ENCODE results near the gene CCDC88C. TPM values are rescaled to one million over a fixed set of nuclear protein-coding genes. Genes with fewer than 3 reads are reported as not detected.

The CCDC88C gene
- polyA plus RNA-seq, 1 donor (not counting 4 experiments of a cell fraction or from before 2014, with no cell fraction given) = 2.4 TPM

DNA sequence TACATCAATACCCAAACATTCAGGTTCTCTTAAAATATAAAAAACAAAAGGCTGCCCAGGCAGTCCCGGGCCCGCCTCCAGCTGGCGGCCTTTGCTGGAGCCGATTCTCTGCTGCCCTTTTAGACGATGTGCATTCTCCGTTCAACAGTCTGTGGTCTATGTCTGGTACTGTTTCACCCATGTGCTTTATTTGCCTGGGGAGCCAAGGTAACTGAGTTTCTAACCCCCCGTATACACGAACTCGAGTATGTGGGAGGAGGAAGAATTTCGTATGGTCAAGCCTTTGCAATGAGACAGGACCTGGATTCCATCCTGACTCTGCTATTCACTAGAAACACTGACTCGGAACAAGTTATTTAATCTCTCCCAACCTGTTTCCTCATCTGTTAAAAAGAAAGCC lies 119.0 kb downstream of the CCDC88C start:
- Histone ChIP-seq H3K27me3 (ENCODE audit: control insufficient read depth, extremely low read depth, insufficient read depth, low read length) (no peaks in the 10 kb centered on the region), H3K27ac (ENCODE audit: control insufficient read depth, insufficient read depth, low read length) (no peak overlapping the region), H3K9ac (ENCODE audit: control insufficient read depth, extremely low read depth, insufficient read depth, low read length) (no peak overlapping the region), H3K4me1 (ENCODE audit: control insufficient read depth, extremely low read depth, insufficient read depth, low read length) (no peaks in the 10 kb centered on the region), H2AFZ (ENCODE audit: control insufficient read depth, low read length) (no peak overlapping the region), H3K4me2 (ENCODE audit: control insufficient read depth, extremely low read depth, insufficient read depth, low read depth, low read length) (no peak overlapping the region), H3K79me2 (ENCODE audit: control insufficient read depth, insufficient read depth, low read length) (no peaks in the 10 kb centered on the region), H3K36me3 (ENCODE audit: control insufficient read depth in 2 of 2, extremely low read depth in 1 of 2, insufficient read depth in 2 of 2, low read length in 2 of 2) (peaks cover 0 to 3% of the 10 kb centered on the region in 2 experiments), H3K4me3 (ENCODE audit: control insufficient read depth in 2 of 3, extremely low read depth in 1 of 3, insufficient read depth in 2 of 3, low read depth in 1 of 3, low read length in 3 of 3) (no peak overlapping the region), H4K20me1 (ENCODE audit: control insufficient read depth, extremely low read depth, insufficient read depth, low read length) (no peaks in the 10 kb centered on the region), H3K9me1 (ENCODE audit: control insufficient read depth, extremely low read depth, insufficient read depth, low read length) (no peaks in the 10 kb centered on the region), H3K9me3 (ENCODE audit: control insufficient read depth, low read depth, low read length) (no peaks in the 10 kb centered on the region)
- no peak for TF ChIP-seq EZH2 (IDR thresholded peaks at IDR 0.05; ENCODE audit: low read length)
- dilution Hi-C loops (cut with MboI; ENCODE audit: extremely low pct_ligation_motif_present, low sequenced_read_pairs) = loop anchor here (25.0 kb wide), 2 partner anchors 136 to 386 kb away; no protein-coding TSS in a partner anchor
- FAIRE-seq (no peak), DNase-seq (ENCODE audit: low read depth, low spot score) (no peak)

DNA sequence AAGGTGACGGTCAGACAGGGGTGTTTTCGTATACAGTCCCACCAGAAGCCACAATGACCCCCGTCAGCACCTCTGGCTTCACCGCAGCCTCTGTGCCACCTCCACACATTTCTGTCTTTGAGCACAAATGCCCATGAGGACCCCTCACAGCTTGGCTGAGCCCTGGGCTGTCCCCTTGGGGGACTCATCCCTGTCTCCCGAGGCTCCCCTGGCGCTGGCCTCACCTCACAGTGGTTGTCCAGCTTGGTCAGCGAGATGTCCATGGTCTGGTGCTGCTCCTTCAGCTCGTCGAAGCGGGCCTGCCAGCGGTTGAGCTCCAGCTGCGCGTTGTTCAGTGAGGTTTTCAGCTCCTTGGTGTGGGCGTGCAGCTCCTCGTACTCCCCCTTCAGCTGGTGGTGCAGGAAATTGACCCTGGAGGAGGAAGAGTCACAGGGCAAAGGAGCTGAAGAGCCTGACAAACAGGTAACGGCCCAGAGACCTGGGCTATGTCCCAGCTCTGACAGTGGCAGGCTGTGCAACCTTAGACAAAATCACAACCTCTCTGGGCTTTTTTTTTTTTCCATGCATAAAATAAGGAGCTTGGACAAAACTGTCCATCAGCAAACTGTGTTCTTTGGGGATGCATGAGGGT lies 120.4 kb downstream of the CCDC88C start:
- no peaks in the 10 kb centered on the region for H3K9me1 ChIP-seq (ENCODE audit: control insufficient read depth, extremely low read depth, insufficient read depth, low read length)
- no peaks in the 10 kb centered on the region for H4K20me1 ChIP-seq (ENCODE audit: control insufficient read depth, extremely low read depth, insufficient read depth, low read length)
- H3K9me3 ChIP-seq (ENCODE audit: control insufficient read depth, low read depth, low read length) = no peaks in the 10 kb centered on the region
- H3K79me2 ChIP-seq (ENCODE audit: control insufficient read depth, insufficient read depth, low read length) = no peaks in the 10 kb centered on the region
- FAIRE-seq = no peak
- H3K4me3 ChIP-seq (ENCODE audit: control insufficient read depth in 2 of 3, extremely low read depth in 1 of 3, insufficient read depth in 2 of 3, low read depth in 1 of 3, low read length in 3 of 3) = no peak overlapping the region
- H3K4me2 ChIP-seq (ENCODE audit: control insufficient read depth, extremely low read depth, insufficient read depth, low read depth, low read length) = no peak overlapping the region
- H3K4me1 ChIP-seq (ENCODE audit: control insufficient read depth, extremely low read depth, insufficient read depth, low read length) = no peaks in the 10 kb centered on the region
- TF ChIP-seq, protein P1, sequence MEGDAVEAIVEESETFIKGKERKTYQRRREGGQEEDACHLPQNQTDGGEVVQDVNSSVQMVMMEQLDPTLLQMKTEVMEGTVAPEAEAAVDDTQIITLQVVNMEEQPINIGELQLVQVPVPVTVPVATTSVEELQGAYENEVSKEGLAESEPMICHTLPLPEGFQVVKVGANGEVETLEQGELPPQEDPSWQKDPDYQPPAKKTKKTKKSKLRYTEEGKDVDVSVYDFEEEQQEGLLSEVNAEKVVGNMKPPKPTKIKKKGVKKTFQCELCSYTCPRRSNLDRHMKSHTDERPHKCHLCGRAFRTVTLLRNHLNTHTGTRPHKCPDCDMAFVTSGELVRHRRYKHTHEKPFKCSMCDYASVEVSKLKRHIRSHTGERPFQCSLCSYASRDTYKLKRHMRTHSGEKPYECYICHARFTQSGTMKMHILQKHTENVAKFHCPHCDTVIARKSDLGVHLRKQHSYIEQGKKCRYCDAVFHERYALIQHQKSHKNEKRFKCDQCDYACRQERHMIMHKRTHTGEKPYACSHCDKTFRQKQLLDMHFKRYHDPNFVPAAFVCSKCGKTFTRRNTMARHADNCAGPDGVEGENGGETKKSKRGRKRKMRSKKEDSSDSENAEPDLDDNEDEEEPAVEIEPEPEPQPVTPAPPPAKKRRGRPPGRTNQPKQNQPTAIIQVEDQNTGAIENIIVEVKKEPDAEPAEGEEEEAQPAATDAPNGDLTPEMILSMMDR (optimal IDR thresholded peaks at IDR 0.05 in 1 of 3, IDR thresholded peaks at IDR 0.05 in 1 of 3, conservative IDR thresholded peaks at IDR 0.05 in 1 of 3; ENCODE audit: extremely low read depth in 1 of 3, insufficient read depth in 2 of 3, low read length in 3 of 3) = no peak
- TF ChIP-seq EZH2 (IDR thresholded peaks at IDR 0.05; ENCODE audit: low read length) = no peak
- no peaks in the 10 kb centered on the region for H3K27me3 ChIP-seq (ENCODE audit: control insufficient read depth, extremely low read depth, insufficient read depth, low read length)
- dilution Hi-C loops (cut with MboI; ENCODE audit: extremely low pct_ligation_motif_present, low sequenced_read_pairs) = loop anchor here (25.0 kb wide), 2 partner anchors 135 to 385 kb away; no protein-coding TSS in a partner anchor
- H3K27ac ChIP-seq (ENCODE audit: control insufficient read depth, insufficient read depth, low read length) = no peak overlapping the region
- H2AFZ ChIP-seq (ENCODE audit: control insufficient read depth, low read length) = no peak overlapping the region
- no peak overlapping the region for H3K9ac ChIP-seq (ENCODE audit: control insufficient read depth, extremely low read depth, insufficient read depth, low read length)
- H3K36me3 ChIP-seq (ENCODE audit: control insufficient read depth in 2 of 2, extremely low read depth in 1 of 2, insufficient read depth in 2 of 2, low read length in 2 of 2) = peaks cover 0 to 3% of the 10 kb centered on the region in 2 experiments
- no peak for DNase-seq (ENCODE audit: low read depth, low spot score)

Measured in keratinocyte (primary cell).